ENCODE data around the gene BACH2.

The BACH2 gene

GRCh38 chr6:89956182-89956581, 340.5 kb downstream of the BACH2 start:
- no peak for DNase-seq

GRCh38 chr6:89955364-89955763, 341.3 kb downstream of the BACH2 start:
- no peak for DNase-seq

DNA sequence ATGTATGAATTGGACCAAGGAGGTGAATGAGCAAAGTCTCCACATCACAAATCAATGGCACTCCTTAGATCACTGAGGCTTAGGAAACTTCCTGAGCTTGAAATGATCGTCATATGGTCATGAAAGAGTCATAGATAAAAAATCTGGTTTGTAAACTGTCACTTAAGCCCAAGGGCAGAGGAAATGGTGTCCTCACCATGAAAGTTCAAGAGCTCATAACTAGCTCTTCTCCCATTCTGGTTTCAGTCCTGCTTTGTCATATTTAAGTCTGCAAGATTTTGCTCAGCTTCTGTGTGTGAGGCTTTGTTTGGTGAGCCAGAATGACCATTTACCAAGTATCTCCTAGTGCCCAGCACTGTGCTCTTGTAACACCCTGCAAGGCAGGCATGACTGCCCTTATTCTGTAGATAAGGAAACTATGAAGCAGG, 341.9 kb downstream of the BACH2 start:
- peak in 1 of 5 donors; percentile 80 for DNase-seq

DNA sequence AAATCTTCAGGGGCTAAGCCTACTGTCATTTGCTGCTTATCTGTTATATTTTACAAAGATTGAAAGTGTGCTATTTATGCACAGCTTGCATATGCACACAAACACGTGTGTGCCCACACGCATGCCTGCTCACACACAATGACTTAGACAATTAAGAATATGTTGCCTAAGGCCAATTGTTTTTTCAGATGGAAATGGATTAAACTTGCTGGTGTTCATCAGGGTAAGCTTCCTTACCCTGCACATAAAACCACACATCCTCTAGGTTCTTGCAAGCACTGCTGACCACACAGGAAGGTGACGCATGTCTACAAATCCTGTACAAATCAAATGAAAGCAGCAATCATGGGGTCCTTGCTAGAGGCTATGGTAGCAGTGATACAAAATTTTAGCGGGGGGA, 344.0 kb downstream of the BACH2 start:
- DNase-seq = peak in 4 of 5 donors; percentile 39 to 86 (median 45)

- peak in 1 of 5 donors; percentile 66 for DNase-seq
These were observed 344.5 kb downstream of the BACH2 start for GRCh38 chr6:89952105-89952671.

- DNase-seq = no peak
These were observed 345.0 kb downstream of the BACH2 start for GRCh38 chr6:89951574-89952104.

DNA sequence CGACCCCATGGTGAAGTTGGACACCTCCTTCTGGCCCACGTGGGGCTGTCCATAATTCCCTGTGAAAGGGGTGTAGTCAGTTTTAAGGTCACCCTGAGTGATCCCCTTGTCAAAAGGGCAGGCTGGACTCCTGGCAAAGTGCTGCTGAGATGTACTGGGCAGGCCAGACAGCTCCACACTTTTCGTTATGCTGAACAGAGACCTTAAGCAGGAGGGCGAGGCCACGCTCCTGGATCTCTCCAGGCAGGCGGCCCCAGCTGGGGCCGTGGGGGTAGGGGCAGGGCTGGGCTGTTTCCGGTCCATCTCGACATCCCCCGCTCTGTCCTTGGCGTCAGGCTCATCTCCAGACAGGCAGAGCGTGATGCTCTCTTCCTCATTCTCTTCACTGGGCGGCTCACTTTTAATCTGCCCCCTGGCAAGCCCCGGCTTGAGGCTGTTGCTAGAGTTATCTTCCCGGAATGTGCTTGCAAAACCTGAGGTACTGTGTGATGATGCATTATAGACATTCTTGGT, 345.7 kb downstream of the BACH2 start:
- no peak for DNase-seq

DNA sequence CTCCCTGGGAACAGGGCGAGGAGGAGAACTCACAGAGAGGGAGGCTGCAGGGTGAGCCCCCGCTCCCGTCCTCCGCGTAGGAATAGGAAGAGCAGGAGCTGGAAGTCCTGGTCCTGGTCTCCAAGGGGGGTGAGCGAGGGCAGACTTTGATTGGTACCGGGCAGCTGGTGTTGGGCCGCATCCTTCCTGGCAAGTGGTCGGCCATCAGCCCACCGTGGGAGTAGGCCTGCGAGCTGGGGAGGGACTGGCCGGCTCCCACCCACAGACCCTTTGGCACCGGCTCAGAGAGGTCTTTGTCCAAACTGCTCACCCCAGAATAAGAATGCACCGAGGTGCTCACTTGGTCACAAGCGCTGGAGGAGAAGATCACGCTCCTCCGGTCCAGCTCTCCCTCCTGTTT, 346.2 kb downstream of the BACH2 start:
- no peak for DNase-seq

DNA sequence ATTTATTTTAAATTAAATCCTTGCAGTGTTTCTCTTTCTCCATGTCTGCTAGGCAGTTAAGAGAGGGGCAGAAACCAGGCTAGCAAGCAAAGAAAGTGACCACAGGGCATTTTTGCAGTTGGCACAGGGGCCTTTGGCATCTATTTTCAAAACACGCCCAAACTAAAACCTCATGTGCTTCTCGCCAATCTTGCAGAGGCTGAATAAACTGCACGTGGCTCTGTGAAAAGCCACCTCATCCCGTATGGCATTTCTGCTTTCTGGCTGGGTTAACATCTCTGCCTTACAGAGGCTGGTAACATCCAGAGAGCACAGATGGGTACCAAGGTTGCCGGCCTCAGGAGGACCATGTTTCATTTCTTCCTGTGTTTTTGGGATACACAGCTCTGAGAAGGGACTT, 347.8 kb downstream of the BACH2 start:
- DNase-seq = no peak

- DNase-seq = peak in 1 of 5 donors; percentile 16
These were observed 351.7 kb downstream of the BACH2 start for GRCh38 chr6:89944826-89945407.

GRCh38 chr6:89944181-89944755, 352.4 kb downstream of the BACH2 start:
- no peak for DNase-seq

- DNase-seq = no peak
These were observed 354.0 kb downstream of the BACH2 start for GRCh38 chr6:89942601-89943000.

- DNase-seq = no peak
These were observed 354.7 kb downstream of the BACH2 start for GRCh38 chr6:89941763-89942497.

- no peak for DNase-seq
These were observed 355.4 kb downstream of the BACH2 start for GRCh38 chr6:89941031-89941762.

DNA sequence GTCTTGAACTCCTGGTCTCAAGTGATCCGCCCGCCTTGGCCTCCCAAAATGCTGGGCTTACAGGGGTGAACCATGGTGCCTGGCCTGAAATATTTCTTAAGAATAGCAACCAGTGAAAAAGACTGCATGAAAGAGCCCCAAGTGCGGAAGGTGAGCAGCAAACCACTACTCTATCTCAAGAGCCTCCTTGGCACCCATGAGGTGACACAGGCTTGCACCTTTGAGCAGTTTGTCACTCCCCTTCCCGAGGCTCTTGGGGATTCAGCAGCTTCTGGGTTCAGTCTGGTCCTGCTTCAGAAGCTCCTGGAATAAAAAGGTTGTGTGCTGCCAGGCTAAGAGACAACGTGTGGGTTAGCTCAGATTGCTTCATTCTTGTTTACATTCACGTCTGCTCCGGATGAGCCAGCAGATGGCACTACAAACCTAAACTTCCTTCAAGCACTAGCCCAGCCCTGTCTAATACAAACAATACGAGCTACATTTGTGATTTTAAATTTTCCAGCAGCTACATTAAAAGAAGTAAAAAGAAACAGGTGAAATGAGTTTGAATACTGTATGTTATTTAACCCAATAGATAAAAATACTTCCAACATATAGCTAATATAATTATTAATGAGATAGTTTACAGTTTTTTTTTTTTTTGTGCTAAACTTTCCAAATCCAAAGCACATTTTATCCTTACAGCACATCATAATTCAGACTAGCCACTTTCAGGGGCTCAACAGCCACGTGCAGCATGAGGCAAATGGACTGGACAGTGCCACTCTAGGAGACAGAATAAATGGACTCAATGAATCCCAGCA, 356.2 kb downstream of the BACH2 start:
- peak; percentile 28 to 76 (median 57) for DNase-seq

GRCh38 chr6:89939144-89939543, 357.5 kb downstream of the BACH2 start:
- no peak for DNase-seq

DNA sequence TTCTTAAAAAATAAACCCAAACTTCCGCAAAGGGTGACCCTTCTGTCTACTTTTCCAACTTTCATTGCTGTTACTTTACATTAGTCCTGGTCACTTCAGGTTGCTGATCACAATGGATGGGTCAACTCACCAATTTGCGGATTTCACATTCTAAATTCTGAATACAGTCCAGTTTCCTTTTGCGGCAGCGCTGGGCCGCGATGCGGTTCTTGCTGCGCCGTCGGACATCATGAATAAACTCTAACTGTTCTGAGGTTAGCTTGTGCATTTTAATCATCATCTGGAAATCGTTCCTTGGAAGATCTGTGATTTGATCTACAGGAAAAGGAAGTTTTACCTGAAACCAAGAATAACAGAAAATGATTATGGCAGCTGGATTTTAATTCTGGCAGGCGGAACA, 358.6 kb downstream of the BACH2 start:
- DNase-seq = no peak

GRCh38 chr6:89936177-89936576, 360.5 kb downstream of the BACH2 start:
- no peak for DNase-seq

GRCh38 chr6:89934685-89935366, 361.8 kb downstream of the BACH2 start:
- no peak for DNase-seq

GRCh38 chr6:89932245-89932802, 364.3 kb downstream of the BACH2 start:
- DNase-seq = no peak

- no peak for DNase-seq
These were observed 365.9 kb downstream of the BACH2 start for GRCh38 chr6:89930789-89931188.
